Spinal cord (tissue), 10 donors: Measurements from ENCODE around the gene NCOA1. TPM values are rescaled to one million over a fixed set of nuclear protein-coding genes. Genes with fewer than 3 reads are reported as not detected.
"Not testable (repeated sequence)": the region's sequence is repeated elsewhere in the genome, so short reads cannot be mapped to it uniquely, and the experiment has no call there.

Experiments used
- DNase-seq, 6 donors: peaks; one replicate each; pipeline versions ENCODE4 v3.0.0 to v3.0.0-alpha.2; 2013 to 2015; ENCODE audit warnings: low spot score in 6 of 6, low read depth in 4 of 6
- H3K27ac ChIP-seq: one replicate; pipeline ENCODE4 v1.5.1; 2013; ENCODE audit warnings: low read depth, low read length, control low read depth
- H3K27me3 ChIP-seq: one replicate; pipeline ENCODE4 v1.6.1; 2013; ENCODE audit warnings: low read length; ENCODE audit not compliant: control insufficient read depth, insufficient read depth
- H3K36me3 ChIP-seq: one replicate; pipeline ENCODE4 v1.6.1; 2013; ENCODE audit warnings: low read length; ENCODE audit not compliant: control insufficient read depth, insufficient read depth
- H3K4me1 ChIP-seq: one replicate; pipeline ENCODE4 v1.6.1; 2013; ENCODE audit warnings: low read length; ENCODE audit not compliant: control insufficient read depth, insufficient read depth
- H3K4me3 ChIP-seq: one replicate; pipeline ENCODE4 v1.5.1; 2013; ENCODE audit warnings: low read depth, low read length, control low read depth
- H3K9me3 ChIP-seq: one replicate; pipeline ENCODE4 v1.6.1; 2013; ENCODE audit warnings: low read length; ENCODE audit not compliant: control insufficient read depth, insufficient read depth
- WGBS: methylation state at CpG from one replicate; pipeline ENCODE4 v1.1.5; 2013; ENCODE audit warnings: missing lambda C conversion rate; ENCODE audit not compliant: insufficient coverage; 5-methylcytosine and 5-hydroxymethylcytosine counted together
- polyA plus RNA-seq, 2 donors: library from polyadenylated mRNA; unstranded; fragments of 120-200 nt; gene quantifications; one replicate each; pipeline ENCODE4 v1.2.1, GENCODE V29; 2013; ENCODE audit not compliant: insufficient read length in 2 of 2
- total RNA-seq, 2 donors: library from RNA; depleted of rRNA in 1 of 2; stranded (reverse); fragments of 120-200 nt in 1 of 2; fragments of >200 nt in 1 of 2; gene quantifications; one replicate each; pipeline versions ENCODE4 v1.2.3 to v1.2.4, GENCODE V29; 2013 to 2014
- donor health status: healthy.

The NCOA1 gene
- total and polyA plus RNA-seq, 4 donors: 50.3 to 87.7 (median 73.1) TPM

DNA sequence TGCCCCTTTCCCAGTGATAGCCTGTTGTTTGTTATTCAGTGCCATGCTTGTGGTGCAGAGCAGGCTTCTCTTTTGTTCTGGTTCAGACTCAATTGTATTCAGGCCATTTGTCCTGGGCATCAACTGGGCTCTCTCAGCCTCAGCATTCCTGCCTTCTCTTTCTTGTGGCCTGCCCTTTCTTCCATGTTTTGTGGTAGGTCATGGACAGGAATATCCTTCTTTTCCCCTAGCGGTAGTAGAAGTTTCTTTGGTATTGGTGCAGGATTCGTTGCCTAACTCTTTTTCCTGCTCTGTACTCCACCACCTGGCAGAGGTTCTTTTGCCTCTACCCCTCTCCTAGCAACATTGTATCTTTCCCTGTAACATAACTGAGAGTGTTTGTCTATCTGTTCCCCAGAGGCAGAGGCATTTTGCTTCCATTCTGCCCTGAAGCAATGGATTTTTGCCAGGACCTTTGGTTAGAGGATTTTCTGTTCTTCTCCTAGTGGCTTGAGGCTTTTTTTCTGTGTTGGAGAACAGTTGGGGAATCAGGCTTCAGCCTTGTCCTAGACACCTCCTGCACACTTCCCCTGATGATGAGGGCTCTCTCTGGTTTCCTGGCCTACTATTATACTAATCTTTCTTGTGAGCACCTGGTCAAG is 68.5 kb downstream of the NCOA1 start:
- DNase-seq: peak in 4 of 6 donors; percentile 8 to 68 (median 41)
- H3K4me3 ChIP-seq: no peak overlapping the region
- no CpG with 5 or more reads among the region's 2 CpGs for WGBS
- H3K27me3 ChIP-seq: no peaks in the 10 kb centered on the region
- no peaks in the 10 kb centered on the region for H3K4me1 ChIP-seq
- no peaks in the 10 kb centered on the region for H3K36me3 ChIP-seq
- no peak overlapping the region for H3K27ac ChIP-seq
- peaks cover 1% of the 10 kb centered on the region for H3K9me3 ChIP-seq

DNA sequence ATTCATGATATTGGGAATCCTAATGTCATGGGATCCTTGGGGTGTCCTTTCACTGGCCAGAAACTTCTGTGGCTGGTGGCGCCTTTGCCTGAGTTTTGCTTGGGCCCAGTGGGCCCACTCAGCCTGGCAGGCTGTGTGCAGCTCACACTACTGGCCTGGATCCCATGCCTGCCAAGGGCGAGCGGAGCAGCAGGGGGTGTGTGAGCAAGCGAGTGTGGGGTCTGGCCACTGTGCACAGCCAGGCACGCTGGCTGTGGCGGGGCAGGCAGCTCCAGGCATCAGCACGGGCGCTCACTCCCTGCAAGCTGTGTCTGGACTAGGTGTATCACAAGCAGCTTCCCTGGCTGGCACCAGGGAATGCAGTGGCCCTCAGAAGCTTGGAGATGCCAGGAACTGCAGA is 74.5 kb downstream of the NCOA1 start:
- Histone ChIP-seq H3K27ac (no peak overlapping the region), H3K4me1 (no peaks in the 10 kb centered on the region), H3K27me3 (no peaks in the 10 kb centered on the region), H3K36me3 (peaks cover 16% of the 10 kb centered on the region), H3K9me3 (no peaks in the 10 kb centered on the region), H3K4me3 (no peak overlapping the region)
- no peak for DNase-seq
- WGBS: 96% methylated on average over 8 of the region's 8 CpGs

DNA sequence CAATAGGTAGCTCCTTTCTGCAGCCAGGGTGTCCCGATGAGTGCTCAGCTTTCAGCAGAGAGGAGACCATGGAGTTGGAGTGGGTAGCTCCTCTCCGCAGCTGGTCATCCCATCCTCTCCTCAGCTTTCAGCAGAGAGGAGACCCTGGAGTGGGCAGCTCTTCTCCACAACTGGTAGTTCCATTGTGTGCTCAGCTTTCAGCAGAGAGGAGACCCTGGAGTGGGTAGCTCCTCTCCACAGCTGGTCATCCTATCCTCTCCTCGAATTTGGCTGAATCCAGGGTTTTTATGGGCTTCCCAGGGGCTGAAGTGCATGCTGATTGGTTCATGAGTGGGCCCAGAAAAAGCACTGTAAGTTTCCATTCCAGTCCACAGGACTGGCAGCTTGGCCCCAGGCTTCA is 75.2 kb downstream of the NCOA1 start:
- no peak overlapping the region for H3K4me3 ChIP-seq
- H3K36me3 ChIP-seq: peaks cover 16% of the 10 kb centered on the region
- no peaks in the 10 kb centered on the region for H3K27me3 ChIP-seq
- H3K27ac ChIP-seq: no peak overlapping the region
- no peak for DNase-seq
- H3K9me3 ChIP-seq: no peaks in the 10 kb centered on the region
- H3K4me1 ChIP-seq: no peaks in the 10 kb centered on the region
- 100% methylated on average over 1 of the region's 3 CpGs for WGBS

DNA sequence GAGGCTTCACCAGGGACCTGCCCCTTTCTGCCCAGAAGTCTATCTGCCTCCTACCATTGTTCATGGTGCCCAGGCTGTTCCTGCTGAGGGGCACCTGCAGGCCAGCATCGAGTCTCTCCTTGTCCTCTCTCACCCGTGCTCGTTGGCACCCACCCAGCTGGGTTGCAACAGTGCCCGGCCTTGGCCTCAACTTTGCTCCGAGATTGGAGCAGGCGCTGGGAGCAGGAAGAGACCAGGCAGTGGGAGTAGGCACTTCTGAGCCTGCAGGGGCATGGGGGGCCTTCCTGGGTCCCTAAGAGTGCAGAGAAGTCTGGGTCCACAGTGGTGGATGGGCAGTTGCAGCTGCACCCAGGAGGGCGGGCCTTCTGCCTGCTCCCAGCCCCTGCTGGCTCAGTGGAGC is 75.6 kb downstream of the NCOA1 start:
- WGBS: 100% methylated on average over 6 of the region's 7 CpGs
- H3K27ac ChIP-seq: no peak overlapping the region
- peaks cover 16% of the 10 kb centered on the region for H3K36me3 ChIP-seq
- no peak overlapping the region for H3K4me3 ChIP-seq
- DNase-seq: no peak
- no peaks in the 10 kb centered on the region for H3K4me1 ChIP-seq
- H3K9me3 ChIP-seq: no peaks in the 10 kb centered on the region
- no peaks in the 10 kb centered on the region for H3K27me3 ChIP-seq

DNA sequence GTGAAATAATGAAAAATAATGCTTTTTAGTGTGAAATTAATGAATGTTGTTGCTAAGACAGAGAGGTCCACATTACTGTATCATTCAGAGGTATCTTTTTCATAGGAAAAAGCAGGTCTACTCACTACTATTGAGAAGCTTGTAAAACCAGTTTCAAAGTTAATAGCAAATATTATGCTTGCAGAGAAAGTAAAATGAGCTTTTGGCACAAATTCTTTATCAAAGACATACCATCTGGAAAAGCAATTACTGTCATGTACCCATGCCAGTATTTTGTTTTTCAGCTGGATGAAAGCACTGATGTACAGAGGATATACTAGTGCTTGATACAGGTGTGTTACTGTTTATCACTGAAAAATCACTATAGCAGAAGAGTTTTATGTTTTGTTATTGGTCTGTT is 77.5 kb downstream of the NCOA1 start:
- Histone ChIP-seq H3K4me3 (no peak overlapping the region), H3K27ac (no peak overlapping the region), H3K36me3 (peaks cover 16% of the 10 kb centered on the region)

DNA sequence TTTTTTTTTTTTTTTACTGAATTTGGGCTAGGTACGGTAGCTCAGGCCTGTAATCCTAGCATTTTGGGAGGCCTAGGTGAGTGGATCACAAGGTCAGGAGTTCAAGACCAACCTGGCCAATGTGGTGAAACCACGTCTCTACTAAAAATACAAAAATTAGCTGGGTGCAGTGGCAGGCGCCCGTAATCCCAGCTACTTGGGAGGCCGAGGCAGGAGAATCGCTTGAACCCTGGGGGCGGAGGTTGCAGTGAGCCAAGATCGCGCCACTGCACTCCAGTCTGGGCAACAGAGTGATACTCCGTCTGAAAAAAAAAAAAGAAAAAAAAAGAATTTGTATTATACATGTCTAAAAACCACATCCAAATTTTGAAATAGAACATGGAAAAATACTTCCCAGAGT is 78.5 kb downstream of the NCOA1 start:
- H3K36me3 ChIP-seq: peaks cover 16% of the 10 kb centered on the region
- not testable (repeated sequence) for H3K4me1 ChIP-seq, H3K27ac ChIP-seq, H3K4me3 ChIP-seq, H3K27me3 ChIP-seq, DNase-seq, H3K9me3 ChIP-seq
- 100% methylated on average over 1 of the region's 10 CpGs for WGBS

More for the DNA sequence above, 77.5 kb downstream of the NCOA1 start:
- Histone ChIP-seq H3K27me3 (no peaks in the 10 kb centered on the region), H3K9me3 (no peaks in the 10 kb centered on the region), H3K4me1 (no peaks in the 10 kb centered on the region)
- peak in 1 of 6 donors; percentile 24 for DNase-seq

DNA sequence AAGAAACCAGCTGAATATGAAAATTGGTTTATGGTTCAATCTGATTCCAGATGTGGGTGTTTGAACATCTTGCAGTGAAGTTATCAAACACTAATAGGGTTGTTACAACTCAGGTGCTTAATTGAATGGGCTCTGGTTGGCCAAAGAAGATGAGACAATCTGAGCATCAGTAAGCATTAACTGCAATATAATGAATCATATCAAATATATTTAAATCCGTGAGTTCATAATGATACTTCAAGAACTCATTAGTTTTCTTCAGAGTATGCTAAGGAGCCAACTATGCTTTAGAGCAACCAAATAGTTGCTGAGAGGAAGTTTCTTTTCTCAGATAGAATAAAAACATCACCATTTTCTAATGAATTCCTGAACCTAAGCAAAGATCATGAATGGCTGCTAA is 79.2 kb downstream of the NCOA1 start:
- no peak overlapping the region for H3K4me3 ChIP-seq
- H3K27ac ChIP-seq: no peak overlapping the region
- DNase-seq: no peak
- whole genome bisulfite sequencing: no CpG with 5 or more reads among the region's 1 CpG
- H3K27me3 ChIP-seq: no peaks in the 10 kb centered on the region
- no peaks in the 10 kb centered on the region for H3K4me1 ChIP-seq
- H3K9me3 ChIP-seq: no peaks in the 10 kb centered on the region
- H3K36me3 ChIP-seq: peaks cover 16% of the 10 kb centered on the region

DNA sequence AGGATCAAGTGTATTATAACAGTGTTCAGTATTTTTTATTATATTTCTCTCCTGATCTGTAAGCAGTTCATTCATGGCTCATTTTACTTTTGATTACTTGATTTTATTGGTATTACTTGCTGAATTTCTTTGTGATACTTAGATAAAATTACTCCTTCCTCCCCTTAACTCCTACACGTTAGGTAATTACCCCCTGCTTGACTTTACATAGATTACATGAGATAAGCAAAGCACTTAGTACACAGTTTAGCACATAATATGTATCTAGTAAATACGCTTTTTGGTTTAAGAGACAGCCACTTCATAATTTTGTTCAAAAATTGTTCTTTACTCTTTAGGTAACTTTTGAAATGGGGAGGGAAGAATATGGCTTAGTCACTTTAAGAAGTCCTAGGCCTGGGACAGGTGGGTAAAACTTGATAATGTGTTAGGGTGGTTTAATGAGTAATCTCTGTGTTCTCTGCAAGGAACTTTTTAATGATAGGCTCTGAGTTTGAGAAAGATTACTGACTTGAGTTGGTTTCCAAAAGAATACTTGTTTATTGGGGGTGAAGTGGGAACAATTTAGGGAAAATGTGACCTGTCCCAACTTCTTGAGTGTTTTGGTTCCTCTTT is 80.9 kb downstream of the NCOA1 start:
- no peak overlapping the region for H3K4me3 ChIP-seq
- no CpG with 5 or more reads among the region's 2 CpGs for WGBS

DNA sequence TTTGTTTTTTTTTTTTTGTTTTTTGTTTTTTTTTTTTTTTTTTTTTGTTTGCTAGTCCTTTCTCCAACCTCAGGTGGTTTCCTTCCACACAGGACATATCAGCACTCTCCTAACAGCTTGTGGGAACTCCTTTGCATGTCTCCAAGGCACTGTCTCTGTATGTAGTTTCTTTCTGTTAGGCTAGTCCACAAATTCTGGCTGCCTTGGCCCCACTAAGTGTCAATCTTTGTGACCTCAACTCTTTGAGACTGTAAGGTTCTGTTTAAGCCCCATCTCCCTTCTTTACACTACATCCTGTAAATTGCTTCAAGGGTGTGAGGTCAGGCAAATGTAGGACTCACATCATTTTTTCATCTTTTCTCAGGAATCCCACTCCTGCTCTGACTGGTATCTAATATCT is 85.1 kb downstream of the NCOA1 start:
- Histone ChIP-seq H3K27ac (no peak overlapping the region), H3K27me3 (no peaks in the 10 kb centered on the region), H3K4me3 (no peak overlapping the region), H3K36me3 (no peaks in the 10 kb centered on the region), H3K4me1 (no peaks in the 10 kb centered on the region), H3K9me3 (no peaks in the 10 kb centered on the region)
- no peak for DNase-seq

More for the DNA sequence above, 80.9 kb downstream of the NCOA1 start:
- Histone ChIP-seq H3K9me3 (no peaks in the 10 kb centered on the region), H3K27me3 (no peaks in the 10 kb centered on the region), H3K4me1 (no peaks in the 10 kb centered on the region), H3K27ac (no peak overlapping the region), H3K36me3 (peaks cover under 1% of the 10 kb centered on the region)
- DNase-seq: no peak

DNA sequence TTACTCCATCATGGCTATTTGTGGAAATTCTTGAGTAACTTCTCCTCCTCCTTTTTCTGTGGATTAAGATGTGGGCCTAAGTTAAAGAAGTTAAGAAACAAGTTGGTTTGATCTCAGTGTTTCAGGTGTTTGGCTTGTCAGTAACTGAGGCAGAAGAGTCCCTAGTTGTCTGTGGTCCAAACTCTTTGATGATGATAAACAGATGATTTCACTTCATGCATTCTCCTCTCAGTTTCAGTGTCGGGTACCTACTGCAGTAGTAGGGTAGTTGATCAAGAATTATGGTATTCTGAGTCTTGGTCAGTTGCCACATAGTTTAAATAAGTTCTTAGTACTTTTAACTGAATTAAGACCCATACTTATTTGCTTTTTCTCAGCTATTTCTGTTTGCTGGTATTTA is 85.6 kb downstream of the NCOA1 start:
- H3K27me3 ChIP-seq: no peaks in the 10 kb centered on the region
- H3K9me3 ChIP-seq: no peaks in the 10 kb centered on the region
- H3K4me3 ChIP-seq: no peak overlapping the region
- H3K4me1 ChIP-seq: no peaks in the 10 kb centered on the region
- H3K27ac ChIP-seq: no peak overlapping the region
- no peaks in the 10 kb centered on the region for H3K36me3 ChIP-seq
- no CpG with 5 or more reads among the region's 1 CpG for WGBS
- no peak for DNase-seq
